Caco-2 (cell line): ENCODE measurements around the gene ADGRG1. TPM values are rescaled to one million over a fixed set of nuclear protein-coding genes. Genes with fewer than 3 reads are reported as not detected.

Source experiments
- BruUV-seq: library from RNA; stranded (reverse); fragments of 400-500 nt; replicated peaks from 2 replicates; lab custom pipeline; 2021; lab: Mats Ljungman, UMichigan
- CTCF ChIA-PET: fragments of 300-600 bp; sonication (Branson Sonifier 250); formaldehyde crosslinking; loops from one replicate; lab custom pipeline; 2022; ENCODE audit warnings: antibody characterized with exemption; lab: Charles Lee
- POLR2A ChIA-PET: fragments of 300-600 bp; sonication (Branson Sonifier 250); formaldehyde crosslinking; loops from one replicate; lab custom pipeline; 2022; ENCODE audit warnings: antibody characterized with exemption; lab: Charles Lee
- DNase-seq, 2 experiments: peaks; one replicate each; pipeline versions ENCODE4 v3.0.0 to v3.0.0-alpha.2; 2020 to 2022
- H3K27me3 ChIP-seq: replicated peaks from 2 replicates; pipeline ENCODE4 v1.6.0; 2011; ENCODE audit warnings: low read length; ENCODE audit not compliant: control insufficient read depth, insufficient read depth
- H3K36me3 ChIP-seq: 2 replicates; pipeline ENCODE4 v1.5.1; 2011; ENCODE audit warnings: low read length; ENCODE audit not compliant: control insufficient read depth, insufficient read depth
- H3K4me1 ChIP-seq: fragments of 250-450 bp; sonication (Bioruptor Pico); 2 replicates; pipeline ENCODE4 v1.5.1; 2020; ENCODE audit warnings: mild to moderate bottlenecking
- H3K4me3 ChIP-seq: 2 replicates; pipeline ENCODE4 v1.5.1; 2011; ENCODE audit warnings: low read depth, mild to moderate bottlenecking, control low read depth, low read length
- H3K9me3 ChIP-seq: fragments of 250-450 bp; sonication (Bioruptor Pico); 2 replicates; pipeline ENCODE4 v1.5.1; 2020; ENCODE audit warnings: mild to moderate bottlenecking, moderate library complexity
- H3K27ac Mint-ChIP-seq: one replicate; pipeline ENCODE4 v1.8.0; 2022; ENCODE audit warnings: mixed read lengths; ENCODE audit not compliant: unreplicated experiment
- H3K27me3 Mint-ChIP-seq: one replicate; pipeline ENCODE4 v1.8.0; 2022; ENCODE audit warnings: mixed read lengths; ENCODE audit not compliant: insufficient read depth, unreplicated experiment
- H3K36me3 Mint-ChIP-seq: one replicate; pipeline ENCODE4 v1.8.0; 2022; ENCODE audit warnings: mild to moderate bottlenecking, mixed read lengths; ENCODE audit not compliant: insufficient read depth, unreplicated experiment
- H3K4me1 Mint-ChIP-seq: one replicate; pipeline ENCODE4 v1.8.0; 2022; ENCODE audit warnings: low read depth, mixed read lengths; ENCODE audit not compliant: unreplicated experiment
- H3K4me3 Mint-ChIP-seq: one replicate; pipeline ENCODE4 v1.8.0; 2022; ENCODE audit warnings: mild to moderate bottlenecking, moderate library complexity, mixed read lengths; ENCODE audit not compliant: unreplicated experiment
- H3K9me3 Mint-ChIP-seq: one replicate; pipeline ENCODE4 v1.8.0; 2022; ENCODE audit warnings: mixed read lengths; ENCODE audit not compliant: unreplicated experiment
- CTCF ChIP-seq, 2 experiments: fragments of 200-600 bp in 1 of 2; IDR thresholded peaks; 1 replicate in 1 of 2; 2 replicates in 1 of 2; pipeline versions ENCODE4 v1.5.1 to v1.8.0; 2011 to 2022; ENCODE audit warnings: antibody characterized with exemption in 1 of 2, control low read depth in 1 of 2, inconsistent platforms in 1 of 2, low read depth in 1 of 2, low read length in 1 of 2, mild to moderate bottlenecking in 1 of 2, moderate library complexity in 1 of 2; ENCODE audit not compliant: insufficient read depth in 1 of 2, severe bottlenecking in 1 of 2, unreplicated experiment in 1 of 2
- intact Hi-C: fragments of 100-400 bp; cut with micrococcal nuclease; formaldehyde crosslinking; loops from one replicate; pipeline ENCODE4 v1.10.0; 2022; ENCODE audit not compliant: unreplicated experiment
- total RNA-seq: library from RNA; stranded (reverse); gene quantifications from 2 replicates; pipeline ENCODE4 v1.2.3, GENCODE V29; 2022

The ADGRG1 gene
- total RNA-seq, 1 experiment from 2014 or later = 195 TPM

DNA sequence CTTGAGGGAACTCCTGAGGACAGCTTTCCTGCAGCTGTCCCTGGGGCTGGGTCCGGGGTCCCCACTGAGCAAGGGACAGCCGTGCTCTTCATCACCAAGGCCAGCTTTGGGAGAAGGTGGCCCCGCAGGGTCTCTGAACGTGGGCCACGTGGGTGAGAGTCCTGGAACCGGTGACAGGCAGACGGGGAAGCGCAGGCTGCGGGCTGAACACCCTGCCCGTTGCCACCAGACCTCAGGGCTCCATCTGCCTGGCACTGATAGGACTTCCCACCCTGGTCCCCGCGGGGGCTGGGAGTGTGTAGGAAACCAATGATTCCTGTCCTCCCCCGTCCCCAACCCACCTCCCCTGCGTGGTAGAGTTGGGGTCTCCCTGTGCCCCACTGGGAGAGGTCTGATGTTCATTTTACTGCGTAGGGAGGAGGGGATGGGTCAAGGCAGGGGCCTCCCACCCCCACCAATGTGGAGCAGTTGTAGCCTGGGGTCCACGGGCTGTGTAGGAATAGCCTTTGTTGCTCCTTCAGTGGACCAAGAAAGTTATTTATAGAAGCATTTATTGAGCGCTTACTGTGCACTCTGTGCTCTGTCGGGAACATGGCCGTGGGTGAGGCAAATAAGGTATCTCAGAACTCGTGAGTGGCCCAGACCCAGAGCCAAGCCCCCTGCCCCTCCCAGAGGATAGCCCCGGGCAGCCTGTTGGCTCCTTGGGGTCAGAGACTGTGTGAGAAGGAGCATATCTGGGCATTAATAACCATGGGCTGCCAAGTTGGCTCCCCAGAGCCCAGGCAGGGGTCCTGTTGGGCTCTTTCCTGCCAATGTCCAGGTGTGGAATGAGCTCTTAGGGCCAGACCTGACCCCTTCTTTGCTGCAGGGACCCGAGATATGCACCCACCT lies 1.3 kb downstream of the ADGRG1 start:
- POLR2A ChIA-PET = no interaction called here
- H3K27me3 Mint-ChIP-seq = no peaks in the 10 kb centered on the region
- CTCF ChIA-PET = interaction anchor here (1.6 kb wide), 1 partner anchor 29 kb away, joined by 9 read pairs; no protein-coding TSS in a partner anchor
- H3K4me3 Mint-ChIP-seq = no peak overlapping the region
- peaks cover 12% of the 10 kb centered on the region for H3K36me3 Mint-ChIP-seq
- intact Hi-C loops = no loop called here
- BruUV-seq = no TSS peak
- peaks cover 1% of the 10 kb centered on the region for H3K36me3 ChIP-seq
- no peak for DNase-seq
- H3K27me3 ChIP-seq = no peaks in the 10 kb centered on the region
- H3K4me1 ChIP-seq = peaks cover 6% of the 10 kb centered on the region
- H3K27ac Mint-ChIP-seq = peak overlapping the region; percentile 2
- no peaks in the 10 kb centered on the region for H3K9me3 ChIP-seq
- peaks cover 21% of the 10 kb centered on the region for H3K4me1 Mint-ChIP-seq
- no peak overlapping the region for H3K4me3 ChIP-seq
- H3K9me3 Mint-ChIP-seq = no peaks in the 10 kb centered on the region
- no peak for TF ChIP-seq CTCF (IDR thresholded peaks at IDR 0.05; ENCODE audit: insufficient read depth in 1 of 2, low read depth in 1 of 2, low read length in 1 of 2, severe bottlenecking in 1 of 2, unreplicated experiment in 1 of 2)

GRCh38 chr16:57630407-57630797 lies 2.0 kb downstream of the ADGRG1 start:
- no peak for TF ChIP-seq CTCF (IDR thresholded peaks at IDR 0.05; ENCODE audit: insufficient read depth in 1 of 2, low read depth in 1 of 2, low read length in 1 of 2, severe bottlenecking in 1 of 2, unreplicated experiment in 1 of 2)
- BruUV-seq = no TSS peak
- Mint-ChIP-seq H3K9me3 (no peaks in the 10 kb centered on the region), H3K27me3 (no peaks in the 10 kb centered on the region), H3K4me3 (no peak overlapping the region), H3K36me3 (peaks cover 8% of the 10 kb centered on the region), H3K4me1 (peaks cover 21% of the 10 kb centered on the region), H3K27ac (peak overlapping the region; percentile 2)
- H3K9me3 ChIP-seq = no peaks in the 10 kb centered on the region
- no peaks in the 10 kb centered on the region; the same call in none of the 2 replicates for H3K36me3 ChIP-seq
- H3K27me3 ChIP-seq = no peaks in the 10 kb centered on the region
- H3K4me1 ChIP-seq = peaks cover 13% of the 10 kb centered on the region
- CTCF ChIA-PET = interaction anchor here (1.6 kb wide), 1 partner anchor 30 kb away, joined by 9 read pairs; no protein-coding TSS in a partner anchor
- no peak overlapping the region for H3K4me3 ChIP-seq
- POLR2A ChIA-PET = no interaction called here
- DNase-seq = no peak
- intact Hi-C loops = no loop called here

DNA sequence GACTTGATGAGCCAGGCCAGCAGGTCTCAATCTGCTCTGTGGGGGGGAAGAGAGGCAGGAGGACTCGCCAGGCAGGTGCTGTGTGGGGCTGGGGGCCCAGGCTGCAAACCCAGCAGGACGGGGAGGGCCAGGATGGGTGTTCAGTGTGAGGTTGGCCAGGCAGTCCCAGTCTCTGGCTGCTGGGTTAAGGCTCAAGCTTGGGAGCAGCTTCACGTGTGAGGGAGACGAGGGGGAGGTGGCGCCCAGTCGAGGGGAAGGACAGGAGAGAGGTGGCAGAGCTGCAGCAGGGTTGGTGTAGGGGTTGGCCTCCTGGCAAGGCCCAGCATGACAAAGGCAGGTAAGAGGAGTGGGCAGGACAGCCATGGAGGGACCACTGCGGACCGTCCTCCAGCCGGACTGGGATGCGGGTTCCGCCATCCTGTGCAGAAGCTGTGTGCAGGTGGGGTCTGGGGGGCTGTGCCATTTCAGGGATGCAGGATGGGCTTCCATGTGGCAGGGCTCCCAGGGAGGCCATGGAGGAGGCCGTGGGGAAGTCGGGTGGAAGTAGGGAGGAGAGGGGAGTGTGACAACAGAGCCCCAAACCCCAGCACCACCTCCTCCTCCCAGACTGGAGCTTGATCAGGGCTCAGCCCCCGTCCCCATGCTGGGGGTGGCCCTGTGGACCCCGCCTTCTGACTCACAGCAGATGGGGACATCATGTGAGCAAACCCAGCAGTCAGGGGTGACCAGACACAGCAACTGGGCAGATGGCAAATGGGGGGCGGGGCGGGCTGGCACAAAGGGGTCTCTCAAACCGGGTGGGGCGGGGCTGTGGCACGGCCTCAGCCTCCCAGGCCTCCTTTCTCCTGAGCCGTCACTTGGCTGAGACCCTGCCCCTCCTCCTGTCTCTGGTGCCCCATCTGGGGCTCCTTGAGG lies 2.8 kb downstream of the ADGRG1 start:
- no peak overlapping the region for H3K27ac Mint-ChIP-seq
- CTCF ChIA-PET = interaction anchor here (1.5 to 1.6 kb wide), 2 partner anchors 9 to 30 kb away, joined by 4 to 9 read pairs; no protein-coding TSS in a partner anchor
- Histone ChIP-seq H3K9me3 (no peaks in the 10 kb centered on the region), H3K4me3 (no peak overlapping the region), H3K36me3 (no peaks in the 10 kb centered on the region; the same call in none of the 2 replicates), H3K4me1 (peaks cover 21% of the 10 kb centered on the region), H3K27me3 (no peaks in the 10 kb centered on the region)
- no TSS peak for BruUV-seq
- no peaks in the 10 kb centered on the region for H3K27me3 Mint-ChIP-seq
- H3K9me3 Mint-ChIP-seq = no peaks in the 10 kb centered on the region
- POLR2A ChIA-PET = no interaction called here
- no peak for TF ChIP-seq CTCF (IDR thresholded peaks at IDR 0.05; ENCODE audit: insufficient read depth in 1 of 2, low read depth in 1 of 2, low read length in 1 of 2, severe bottlenecking in 1 of 2, unreplicated experiment in 1 of 2)
- H3K36me3 Mint-ChIP-seq = peaks cover 6% of the 10 kb centered on the region
- peaks cover 20% of the 10 kb centered on the region for H3K4me1 Mint-ChIP-seq
- intact Hi-C loops = no loop called here
- no peak for DNase-seq
- no peak overlapping the region for H3K4me3 Mint-ChIP-seq
